Measurements from ENCODE around the gene IER2. TPM values are rescaled to one million over a fixed set of nuclear protein-coding genes. Genes with fewer than 3 reads are reported as not detected.

The IER2 gene
- total and polyA plus RNA-seq, 9 of the 15 experiments (the other 6 are each of a cell fraction or from before 2014, with no cell fraction given): 4.5 to 205 (median 23.7) TPM

GRCh38 chr19:13153569-13154240, 3.5 kb downstream of the IER2 start (continued):
- TF ChIP-seq CHAMP1 (IDR thresholded peaks at IDR 0.05): no peak
- no peak; the same call in 1 of the 2 replicates for TF ChIP-seq KAT7 (CRISPR knock-in tag; IDR thresholded peaks at IDR 0.05; ENCODE audit: borderline replicate concordance)
- no peak for TF ChIP-seq HMG20A (CRISPR knock-in tag; conservative IDR thresholded peaks at IDR 0.05)
- no peak for TF ChIP-seq MAFK (IDR thresholded peaks at IDR 0.05; ENCODE audit: low read length)
- no peak for TF ChIP-seq ZNF785 (CRISPR knock-in tag; IDR thresholded peaks at IDR 0.05)
- no peak for TF ChIP-seq YY1 (IDR thresholded peaks at IDR 0.05; ENCODE audit: borderline replicate concordance in 1 of 3, control insufficient read depth in 1 of 3, extremely low read depth in 1 of 3, insufficient read depth in 3 of 3, insufficient read length in 1 of 3, insufficient replicate concordance in 2 of 3, low read depth in 1 of 3, low read length in 2 of 3)
- TF ChIP-seq DIDO1 (tag; IDR thresholded peaks at IDR 0.05; ENCODE audit: low read depth): no peak
- TF ChIP-seq CREB3 (tag; conservative IDR thresholded peaks at IDR 0.05; ENCODE audit: low read depth): no peak
- TF ChIP-seq UBTF (IDR thresholded peaks at IDR 0.05; ENCODE audit: borderline replicate concordance in 1 of 2, low read depth in 2 of 2, low read length in 2 of 2): no peak
- no peak for TF ChIP-seq ZBTB17 (CRISPR knock-in tag; IDR thresholded peaks at IDR 0.05)
- no peak for TF ChIP-seq POLR2H (tag; IDR thresholded peaks at IDR 0.05; ENCODE audit: low read depth)
- TF ChIP-seq NR3C1 (CRISPR knock-in tag; IDR thresholded peaks at IDR 0.05): no peak; the same call in 1 of the 2 replicates
- TF ChIP-seq GMEB1 (CRISPR knock-in tag; IDR thresholded peaks at IDR 0.05): no peak
- TF ChIP-seq USF1 (CRISPR knock-in tag; IDR thresholded peaks at IDR 0.05): no peak
- no peak for TF ChIP-seq EGR1 (conservative IDR thresholded peaks at IDR 0.05)
- no peak for TF ChIP-seq ZBTB12 (CRISPR knock-in tag; IDR thresholded peaks at IDR 0.05)
- no peak for TF ChIP-seq ZKSCAN1 (IDR thresholded peaks at IDR 0.05; ENCODE audit: low read depth, low read length)
